HCT116 (cell line): ENCODE results near the gene GPR34. TPM values are rescaled to one million over a fixed set of nuclear protein-coding genes. Genes with fewer than 3 reads are reported as not detected.

Experiments used
- ATAC-seq: fragments of 200-7000 bp; cut with Tn5 transposase; 2 replicates; pipeline ENCODE4 v1.9.1; 2020; ENCODE audit warnings: mild to moderate bottlenecking, moderate library complexity
- BruUV-seq: library from RNA; stranded (reverse); fragments of 400-500 nt; replicated peaks from 2 replicates; lab custom pipeline; 2021; lab: Mats Ljungman, UMichigan
- CTCF ChIA-PET: fragments of 300-600 bp; sonication (Branson Sonifier 250); formaldehyde crosslinking; loops from one replicate; lab custom pipeline; 2021; ENCODE audit warnings: antibody characterized with exemption; lab: Charles Lee
- POLR2A ChIA-PET: fragments of 300-600, 350-600 bp; sonication (Branson Sonifier 250); formaldehyde crosslinking; loops from one replicate; lab custom pipeline; 2021; ENCODE audit warnings: antibody characterized with exemption; lab: Charles Lee
- RAD21 ChIA-PET, 2 experiments: fragments of 300-600 bp; sonication (Branson Sonifier 250); formaldehyde crosslinking; loops; one replicate each; lab custom pipeline; 2023; ENCODE audit warnings: low total read pairs in 2 of 2; ENCODE audit not compliant: uncharacterized antibody in 2 of 2, unreplicated experiment in 2 of 2, low non-redundant PET in 1 of 2; lab: Charles Lee
- DNase-seq: peaks from one replicate; pipeline ENCODE4 v3.0.0-alpha.2; 2010; ENCODE audit warnings: low read depth, low spot score
- H2AFZ ChIP-seq: fragments of 200-600 bp; shearing (Covaris generic), sonication (generic); 2 replicates; pipeline ENCODE4 v1.6.1; 2017; ENCODE audit warnings: low read depth, mixed run types, mixed read lengths, antibody characterized with exemption, low read length; ENCODE audit not compliant: poor library complexity, severe bottlenecking
- H3K27ac ChIP-seq: 2 replicates; pipeline ENCODE4 v1.5.1; 2012; ENCODE audit warnings: low read depth, low read length
- H3K27me3 ChIP-seq: fragments of 200-600 bp; sonication (generic); 2 replicates; pipeline ENCODE4 v1.6.1; 2016; ENCODE audit warnings: mixed run types, low read length, mixed read lengths; ENCODE audit not compliant: insufficient read depth
- H3K36me3 ChIP-seq, 2 experiments: fragments of 200-500 bp in 1 of 2; fragments of 200-600 bp in 1 of 2; sonication (Bioruptor generic) in 1 of 2; sonication (generic) in 1 of 2; 2 replicates each; pipeline versions ENCODE4 v1.5.1 to v1.6.1; 2014 to 2016; ENCODE audit warnings: low read length in 2 of 2, inconsistent platforms in 1 of 2, mixed read lengths in 1 of 2, mixed run types in 1 of 2; ENCODE audit not compliant: insufficient read depth in 2 of 2, control insufficient read depth in 1 of 2
- H3K4me1 ChIP-seq, 2 experiments: fragments of 200-600 bp in 1 of 2; sonication (generic) in 1 of 2; 2 replicates each; pipeline versions ENCODE4 v1.5.1 to v1.6.1; 2012 to 2017; ENCODE audit warnings: low read length in 2 of 2, inconsistent platforms in 1 of 2, mild to moderate bottlenecking in 1 of 2, mixed read lengths in 1 of 2, mixed run types in 1 of 2, moderate library complexity in 1 of 2; ENCODE audit not compliant: insufficient read depth in 2 of 2, control insufficient read depth in 1 of 2
- H3K4me2 ChIP-seq: fragments of 200-600 bp; sonication (generic); 2 replicates; pipeline ENCODE4 v1.6.1; 2017; ENCODE audit warnings: mixed run types, low read length, mixed read lengths
- H3K4me3 ChIP-seq, 2 experiments: fragments of 200-600 bp in 1 of 2; sonication (generic) in 1 of 2; replicated peaks in 1 of 2; 2 replicates each; pipeline ENCODE4 v1.5.1; 2011 to 2016; ENCODE audit warnings: low read length in 2 of 2, control low read depth in 1 of 2, low read depth in 1 of 2, mild to moderate bottlenecking in 1 of 2, mixed read lengths in 1 of 2, mixed run types in 1 of 2
- H3K79me2 ChIP-seq: fragments of 200-600 bp; sonication (generic); 2 replicates; pipeline ENCODE4 v1.6.1; 2017; ENCODE audit warnings: mild to moderate bottlenecking, mixed run types, low read length, moderate library complexity, mixed read lengths; ENCODE audit not compliant: insufficient read depth
- H3K9ac ChIP-seq: fragments of 200-600 bp; sonication (generic); 2 replicates; pipeline ENCODE4 v1.6.1; 2016; ENCODE audit warnings: low read length, mixed read lengths
- H3K9me2 ChIP-seq: fragments of 200-600 bp; sonication (generic), shearing (Covaris generic); 2 replicates; pipeline ENCODE4 v1.6.1; 2017; ENCODE audit warnings: mixed run types, mild to moderate bottlenecking, moderate library complexity; ENCODE audit not compliant: insufficient read depth
- H3K9me3 ChIP-seq, 2 experiments: fragments of 200-500 bp in 1 of 2; fragments of 200-600 bp in 1 of 2; sonication (Bioruptor generic) in 1 of 2; sonication (generic) in 1 of 2; 2 replicates each; pipeline ENCODE4 v1.6.1; 2014 to 2017; ENCODE audit warnings: low read length in 2 of 2, mixed read lengths in 2 of 2, inconsistent platforms in 1 of 2, low read depth in 1 of 2, mild to moderate bottlenecking in 1 of 2, mixed run types in 1 of 2, moderate library complexity in 1 of 2; ENCODE audit not compliant: control insufficient read depth in 1 of 2, insufficient read depth in 1 of 2
- H4K20me1 ChIP-seq: fragments of 200-600 bp; sonication (generic), shearing (Covaris generic); 2 replicates; pipeline ENCODE4 v1.6.1; 2017; ENCODE audit warnings: mixed run types, mild to moderate bottlenecking, moderate library complexity; ENCODE audit not compliant: insufficient read depth
- CBX3 ChIP-seq: IDR thresholded peaks from 2 replicates; pipeline ENCODE4 v1.6.1; 2012; ENCODE audit warnings: low read depth
- CEBPB ChIP-seq: IDR thresholded peaks from 2 replicates; pipeline ENCODE4 v1.6.1; 2012; ENCODE audit warnings: low read depth
- EGR1 ChIP-seq: IDR thresholded peaks from 2 replicates; pipeline ENCODE4 v1.6.1; 2012; ENCODE audit warnings: low read depth
- ELF1 ChIP-seq: IDR thresholded peaks from 2 replicates; pipeline ENCODE4 v1.6.1; 2012; ENCODE audit warnings: low read depth, borderline replicate concordance
- EZH2 ChIP-seq: fragments of 200-600 bp; sonication (generic); IDR thresholded peaks from 2 replicates; pipeline ENCODE4 v1.6.1; 2017; ENCODE audit warnings: antibody characterized with exemption, mixed run types
- EZH2phosphoT487 ChIP-seq: fragments of 200-600 bp; IDR thresholded peaks from 2 replicates; pipeline ENCODE4 v1.6.1; 2018; ENCODE audit warnings: antibody characterized with exemption, borderline replicate concordance
- JUND ChIP-seq: IDR thresholded peaks from 2 replicates; pipeline ENCODE4 v1.6.1; 2012
- RAD21 ChIP-seq: IDR thresholded peaks from 2 replicates; pipeline ENCODE4 v1.6.1; 2012; ENCODE audit warnings: low read depth, mild to moderate bottlenecking
- SIN3A ChIP-seq: IDR thresholded peaks from 2 replicates; pipeline ENCODE4 v1.6.1; 2012; ENCODE audit warnings: low read depth
- SP1 ChIP-seq: IDR thresholded peaks from 2 replicates; pipeline ENCODE4 v1.6.1; 2012; ENCODE audit warnings: low read depth
- SRF ChIP-seq: IDR thresholded peaks from 2 replicates; pipeline ENCODE4 v1.6.1; 2012; ENCODE audit warnings: low read depth
- ZNF274 ChIP-seq: fragments of 200-500 bp; sonication (Bioruptor generic); IDR thresholded peaks from 2 replicates; pipeline ENCODE4 v1.6.1; 2014; ENCODE audit warnings: mild to moderate bottlenecking, low read depth, low read length, inconsistent platforms
- intact Hi-C: fragments of 100-400 bp; cut with micrococcal nuclease; formaldehyde crosslinking; loops from 2 replicates; pipeline ENCODE4 v1.10.0; 2022
- total RNA-seq: library from RNA; stranded (reverse); gene quantifications from one replicate; pipeline ENCODE4 v1.2.1, GENCODE V29; 2021; ENCODE audit not compliant: unreplicated experiment
- TF ChIP-seq, protein P1 (sequence below), 3 experiments: fragments of 200-600 bp in 1 of 3; sonication (generic) in 1 of 3; IDR thresholded peaks in 2 of 3; conservative IDR thresholded peaks in 1 of 3; 2 replicates each; pipeline ENCODE4 v1.5.1; 2012 to 2017; ENCODE audit warnings: low read depth in 2 of 3, low read length in 2 of 3, antibody characterized with exemption in 1 of 3, borderline replicate concordance in 1 of 3, control low read depth in 1 of 3, mild to moderate bottlenecking in 1 of 3, mixed read lengths in 1 of 3, mixed run types in 1 of 3, moderate library complexity in 1 of 3; ENCODE audit not compliant: insufficient read depth in 1 of 3
- TF ChIP-seq, protein P2 (sequence below): IDR thresholded peaks from 2 replicates; pipeline ENCODE4 v1.6.1; 2012; ENCODE audit warnings: low read depth
- TF ChIP-seq, protein P3 (sequence below): IDR thresholded peaks from 2 replicates; pipeline ENCODE4 v1.6.1; 2012

GPR34 gene
- total RNA-seq, 1 experiment from 2014 or later: not detected

DNA sequence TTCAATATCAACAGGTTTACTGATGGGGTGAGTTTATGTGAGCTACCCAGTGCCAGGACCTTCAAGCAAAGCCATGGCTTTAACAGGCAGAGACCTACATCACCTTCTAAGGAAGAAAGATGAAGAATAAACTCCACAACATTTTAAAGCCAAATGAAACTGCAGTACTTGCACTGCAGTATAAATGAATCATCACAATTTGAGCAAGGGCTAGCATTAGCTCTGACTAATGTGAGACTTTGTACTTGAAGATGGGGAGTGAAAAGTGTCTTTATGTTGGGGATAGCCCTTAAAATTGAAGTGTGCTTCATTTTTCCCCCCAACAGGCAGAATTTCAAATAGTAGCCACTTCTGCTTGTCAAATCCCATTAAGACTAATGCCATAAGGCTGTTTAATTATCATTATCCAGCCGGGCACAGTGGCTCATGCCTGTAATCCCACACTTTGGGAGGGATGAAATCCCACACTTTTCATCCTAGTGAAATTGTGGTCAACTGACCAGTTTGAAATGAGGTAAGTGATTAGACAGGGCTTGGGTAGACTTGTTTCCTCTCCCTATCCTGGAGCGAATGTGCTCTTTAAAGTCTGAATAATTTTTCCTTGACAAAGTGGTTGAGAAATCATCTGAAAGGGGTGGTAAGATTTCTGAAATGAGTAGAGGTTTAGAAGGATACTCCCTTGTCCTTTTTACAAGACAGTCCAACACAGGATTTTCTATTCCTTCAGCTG lies 27.2 kb upstream of the GPR34 start (continued):
- TF ChIP-seq, protein P1, sequence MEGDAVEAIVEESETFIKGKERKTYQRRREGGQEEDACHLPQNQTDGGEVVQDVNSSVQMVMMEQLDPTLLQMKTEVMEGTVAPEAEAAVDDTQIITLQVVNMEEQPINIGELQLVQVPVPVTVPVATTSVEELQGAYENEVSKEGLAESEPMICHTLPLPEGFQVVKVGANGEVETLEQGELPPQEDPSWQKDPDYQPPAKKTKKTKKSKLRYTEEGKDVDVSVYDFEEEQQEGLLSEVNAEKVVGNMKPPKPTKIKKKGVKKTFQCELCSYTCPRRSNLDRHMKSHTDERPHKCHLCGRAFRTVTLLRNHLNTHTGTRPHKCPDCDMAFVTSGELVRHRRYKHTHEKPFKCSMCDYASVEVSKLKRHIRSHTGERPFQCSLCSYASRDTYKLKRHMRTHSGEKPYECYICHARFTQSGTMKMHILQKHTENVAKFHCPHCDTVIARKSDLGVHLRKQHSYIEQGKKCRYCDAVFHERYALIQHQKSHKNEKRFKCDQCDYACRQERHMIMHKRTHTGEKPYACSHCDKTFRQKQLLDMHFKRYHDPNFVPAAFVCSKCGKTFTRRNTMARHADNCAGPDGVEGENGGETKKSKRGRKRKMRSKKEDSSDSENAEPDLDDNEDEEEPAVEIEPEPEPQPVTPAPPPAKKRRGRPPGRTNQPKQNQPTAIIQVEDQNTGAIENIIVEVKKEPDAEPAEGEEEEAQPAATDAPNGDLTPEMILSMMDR (IDR thresholded peaks at IDR 0.05 in 2 of 3, conservative IDR thresholded peaks at IDR 0.05 in 1 of 3; ENCODE audit: borderline replicate concordance in 1 of 3, insufficient read depth in 1 of 3, low read depth in 2 of 3, low read length in 2 of 3): no peak
- no peak for TF ChIP-seq ZNF274

DNA sequence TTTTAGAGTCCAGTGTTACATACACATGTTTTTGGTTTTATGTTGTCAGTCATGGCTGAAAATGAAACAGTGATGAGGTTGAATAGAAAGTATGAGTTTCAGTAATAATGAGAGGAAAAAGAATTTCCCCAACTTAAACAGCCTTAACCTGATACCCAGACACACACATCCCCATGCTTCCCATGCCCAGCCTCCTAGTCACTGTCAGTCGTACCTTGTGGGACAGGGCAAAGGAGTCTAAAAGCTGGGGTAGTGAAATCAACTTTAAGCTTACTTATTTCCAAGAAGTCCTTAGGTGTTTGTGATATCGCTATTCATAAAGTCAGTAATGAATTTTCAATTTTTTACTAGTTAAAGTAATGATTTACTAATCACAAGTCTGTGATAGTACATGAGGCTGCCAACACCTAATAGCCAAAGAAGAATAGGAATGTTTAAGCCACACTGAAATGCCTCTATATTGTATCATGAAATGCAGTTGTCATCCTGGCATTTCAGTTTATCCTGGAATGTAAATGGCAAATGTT lies 24.3 kb upstream of the GPR34 start:
- RAD21 ChIA-PET: no interaction called here
- H3K27ac ChIP-seq: no peak overlapping the region
- no peak overlapping the region for H2AFZ ChIP-seq
- no peaks in the 10 kb centered on the region for H3K27me3 ChIP-seq
- POLR2A ChIA-PET: no interaction called here
- H3K4me3 ChIP-seq: no peak overlapping the region
- intact Hi-C loops: no loop called here
- ATAC-seq (no peak), DNase-seq (no peak)
- no peaks in the 10 kb centered on the region for H3K36me3 ChIP-seq
- H4K20me1 ChIP-seq: no peaks in the 10 kb centered on the region
- H3K9me3 ChIP-seq: no peaks in the 10 kb centered on the region
- CTCF ChIA-PET: no interaction called here
- H3K79me2 ChIP-seq: no peaks in the 10 kb centered on the region
- no peak overlapping the region for H3K9ac ChIP-seq
- no TSS peak for BruUV-seq
- no peaks in the 10 kb centered on the region for H3K4me1 ChIP-seq
- TF ChIP-seq JUND: no peak
- TF ChIP-seq SP1: no peak
- TF ChIP-seq, protein P2, sequence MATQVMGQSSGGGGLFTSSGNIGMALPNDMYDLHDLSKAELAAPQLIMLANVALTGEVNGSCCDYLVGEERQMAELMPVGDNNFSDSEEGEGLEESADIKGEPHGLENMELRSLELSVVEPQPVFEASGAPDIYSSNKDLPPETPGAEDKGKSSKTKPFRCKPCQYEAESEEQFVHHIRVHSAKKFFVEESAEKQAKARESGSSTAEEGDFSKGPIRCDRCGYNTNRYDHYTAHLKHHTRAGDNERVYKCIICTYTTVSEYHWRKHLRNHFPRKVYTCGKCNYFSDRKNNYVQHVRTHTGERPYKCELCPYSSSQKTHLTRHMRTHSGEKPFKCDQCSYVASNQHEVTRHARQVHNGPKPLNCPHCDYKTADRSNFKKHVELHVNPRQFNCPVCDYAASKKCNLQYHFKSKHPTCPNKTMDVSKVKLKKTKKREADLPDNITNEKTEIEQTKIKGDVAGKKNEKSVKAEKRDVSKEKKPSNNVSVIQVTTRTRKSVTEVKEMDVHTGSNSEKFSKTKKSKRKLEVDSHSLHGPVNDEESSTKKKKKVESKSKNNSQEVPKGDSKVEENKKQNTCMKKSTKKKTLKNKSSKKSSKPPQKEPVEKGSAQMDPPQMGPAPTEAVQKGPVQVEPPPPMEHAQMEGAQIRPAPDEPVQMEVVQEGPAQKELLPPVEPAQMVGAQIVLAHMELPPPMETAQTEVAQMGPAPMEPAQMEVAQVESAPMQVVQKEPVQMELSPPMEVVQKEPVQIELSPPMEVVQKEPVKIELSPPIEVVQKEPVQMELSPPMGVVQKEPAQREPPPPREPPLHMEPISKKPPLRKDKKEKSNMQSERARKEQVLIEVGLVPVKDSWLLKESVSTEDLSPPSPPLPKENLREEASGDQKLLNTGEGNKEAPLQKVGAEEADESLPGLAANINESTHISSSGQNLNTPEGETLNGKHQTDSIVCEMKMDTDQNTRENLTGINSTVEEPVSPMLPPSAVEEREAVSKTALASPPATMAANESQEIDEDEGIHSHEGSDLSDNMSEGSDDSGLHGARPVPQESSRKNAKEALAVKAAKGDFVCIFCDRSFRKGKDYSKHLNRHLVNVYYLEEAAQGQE: no peak
- TF ChIP-seq EZH2phosphoT487: no peak
- no peak for TF ChIP-seq CEBPB
- TF ChIP-seq SIN3A: no peak
- TF ChIP-seq CBX3: no peak
- TF ChIP-seq RAD21: no peak
- no peak for TF ChIP-seq EGR1
- TF ChIP-seq, protein P3, sequence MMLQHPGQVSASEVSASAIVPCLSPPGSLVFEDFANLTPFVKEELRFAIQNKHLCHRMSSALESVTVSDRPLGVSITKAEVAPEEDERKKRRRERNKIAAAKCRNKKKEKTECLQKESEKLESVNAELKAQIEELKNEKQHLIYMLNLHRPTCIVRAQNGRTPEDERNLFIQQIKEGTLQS: no peak
- no peak for TF ChIP-seq SRF
- TF ChIP-seq, protein P1 (IDR thresholded peaks at IDR 0.05 in 2 of 3, conservative IDR thresholded peaks at IDR 0.05 in 1 of 3; ENCODE audit: borderline replicate concordance in 1 of 3, insufficient read depth in 1 of 3, low read depth in 2 of 3, low read length in 2 of 3): no peak
- TF ChIP-seq ZNF274: no peak
- no peak for TF ChIP-seq ELF1
- TF ChIP-seq EZH2: no peak
- H3K9me2 ChIP-seq: no peaks in the 10 kb centered on the region
- no peak overlapping the region for H3K4me2 ChIP-seq
